ENCODE results near the gene TRPC5OS. TPM values are rescaled to one million over a fixed set of nuclear protein-coding genes. Genes with fewer than 3 reads are reported as not detected.

TRPC5OS gene
- total and polyA plus RNA-seq, 2 of the 4 experiments (the other 2 are of a cell fraction), result not detected

DNA sequence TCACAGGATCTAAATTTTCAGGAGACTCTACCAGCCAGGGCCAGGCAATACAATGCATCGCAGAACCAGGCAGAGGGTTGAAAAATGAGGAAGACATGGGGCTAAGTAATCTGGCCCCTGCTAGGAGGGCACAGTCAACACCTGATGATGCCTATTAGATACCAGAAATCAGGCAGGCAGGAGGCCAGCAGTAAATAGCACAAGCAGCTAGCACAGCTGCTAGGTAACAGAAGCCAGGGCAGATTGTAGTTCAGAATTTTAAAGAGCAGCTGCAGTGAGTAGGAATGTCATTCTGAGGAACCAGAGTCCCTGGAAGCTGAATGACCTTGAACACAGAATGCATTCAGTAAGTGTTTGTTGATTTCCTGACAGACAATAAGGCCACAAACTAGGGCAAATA, 38.8 kb upstream of the TRPC5OS start:
- Histone ChIP-seq H3K27me3 (ENCODE audit: control insufficient read depth, insufficient read depth, low read length) (peaks cover 6% of the 10 kb centered on the region), H4K5ac (ENCODE audit: low read depth, low read length) (no peak overlapping the region), H2AK9ac (replicated peaks; ENCODE audit: low read depth, low read length, poor library complexity) (no peak overlapping the region), H4K20me1 (ENCODE audit: insufficient read depth, low read length) (no peaks in the 10 kb centered on the region), H3K9me1 (ENCODE audit: insufficient read depth, low read length) (no peaks in the 10 kb centered on the region), H3K79me1 (ENCODE audit: low read depth in 1 of 2, low read length in 2 of 2) (no peaks in the 10 kb centered on the region), H3K4ac (ENCODE audit: low read depth, low read length) (no peak overlapping the region), H3K36me3 (ENCODE audit: control insufficient read depth, insufficient read depth, low read length) (no peaks in the 10 kb centered on the region), H3K56ac (ENCODE audit: extremely low read depth, insufficient read depth, low read length) (no peak overlapping the region), H3K4me1 (ENCODE audit: control insufficient read depth, insufficient read depth, low read length) (no peaks in the 10 kb centered on the region), H2BK20ac (ENCODE audit: low read depth, low read length) (no peak overlapping the region), H3K27ac (ENCODE audit: insufficient read depth, low read length) (no peak overlapping the region), H2BK120ac (ENCODE audit: low read depth, low read length) (no peak overlapping the region), H3K14ac (replicated peaks; ENCODE audit: low read depth, low read length) (no peak overlapping the region), H3K23ac (ENCODE audit: low read depth, low read length) (no peak overlapping the region), H3K9ac (ENCODE audit: low read depth, low read length) (no peak overlapping the region), H3K9me3 (ENCODE audit: control insufficient read depth, insufficient read depth, low read length) (no peaks in the 10 kb centered on the region), H2AFZ (replicated peaks; ENCODE audit: low read length, poor library complexity) (no peak overlapping the region), H2BK5ac (ENCODE audit: low read depth, low read length, poor library complexity, severe bottlenecking) (no peak overlapping the region), H2BK15ac (ENCODE audit: low read depth, low read length) (no peak overlapping the region), H2AK5ac (ENCODE audit: low read depth, low read length) (no peak overlapping the region), H3K4me2 (ENCODE audit: low read depth, low read length) (no peak overlapping the region), H4K8ac (ENCODE audit: low read depth in 2 of 2, low read length in 2 of 2) (no peak overlapping the region), H4K91ac (ENCODE audit: insufficient read depth, low read depth, low read length) (no peak overlapping the region), H3K4me3 (ENCODE audit: insufficient read depth, low read depth, low read length) (no peak overlapping the region), H3K18ac (ENCODE audit: low read depth, low read length) (no peak overlapping the region)
- intact Hi-C loops (cut with micrococcal nuclease), result no loop called here
- POLR2A ChIA-PET (ENCODE audit: unreplicated experiment), result no interaction called here
- no peak for TF ChIP-seq MAZ (IDR thresholded peaks at IDR 0.05; ENCODE audit: borderline replicate concordance, low read depth, low read length)
- in situ Hi-C loops (cut with MboI; ENCODE audit: low sequenced_read_pairs), result no loop called here
- WGBS, 2 experiments (ENCODE audit: extremely low coverage in 2 of 2, insufficient read length in 1 of 2), result 50% methylated on average over 1 of the region's 1 CpG; no CpG with 5 or more reads in 1 of the 2 experiments
- BruUV-seq (replicated peaks), result no TSS peak
- dilution Hi-C loops (cut with HindIII; ENCODE audit: low sequenced_read_pairs, unreplicated experiment), result no loop called here
- ATAC-seq (ENCODE audit: low read depth) (no peak), DNase-seq (no peak)
- CTCF ChIA-PET, result no interaction called here
